HEK293 (cell line): ENCODE measurements around the gene RASSF8.

Source experiments
- CTCF ChIA-PET: fragments of 350-600 bp; formaldehyde crosslinking; extraction: SDS; loops from one replicate; lab custom pipeline; 2021; ENCODE audit warnings: antibody characterized with exemption; lab: Yijun Ruan, JAX
- POLR2A ChIA-PET: fragments of 300-600 bp; formaldehyde crosslinking; extraction: SDS; loops from one replicate; lab custom pipeline; 2020; ENCODE audit warnings: antibody characterized with exemption, inconsistent platforms; lab: Yijun Ruan, JAX
- H3K27ac ChIP-seq: fragments of 200-500 bp; sonication (Bioruptor generic); 2 replicates; pipeline ENCODE4 v1.5.1; 2014; ENCODE audit warnings: low read depth, low read length, control low read depth, inconsistent platforms; ENCODE audit errors: extremely low read depth
- H3K36me3 ChIP-seq, 2 experiments: fragments of 200-500 bp in 1 of 2; sonication (Bioruptor generic) in 1 of 2; 1 replicate in 1 of 2; 2 replicates in 1 of 2; pipeline ENCODE4 v1.5.1; 2014 to 2017; ENCODE audit warnings: inconsistent platforms in 2 of 2, low read length in 2 of 2; ENCODE audit not compliant: control insufficient read depth in 2 of 2, insufficient read depth in 1 of 2
- H3K4me1 ChIP-seq: fragments of 200-500 bp; sonication (Bioruptor generic); 2 replicates; pipeline ENCODE4 v1.5.1; 2014; ENCODE audit warnings: mild to moderate bottlenecking, low read length, inconsistent platforms; ENCODE audit not compliant: control insufficient read depth, insufficient read depth
- H3K4me3 ChIP-seq: 2 replicates; pipeline ENCODE4 v1.5.1; 2011; ENCODE audit warnings: low read depth, mild to moderate bottlenecking, control low read depth, low read length, moderate library complexity
- H3K9me3 ChIP-seq: fragments of 200-500 bp; sonication (Bioruptor generic); 2 replicates; pipeline ENCODE4 v1.5.1; 2014; ENCODE audit warnings: low read depth, low read length, inconsistent platforms; ENCODE audit not compliant: control insufficient read depth, insufficient read depth
- AEBP2 ChIP-seq: fragments of 450-650 bp; formaldehyde crosslinking; IDR thresholded peaks from 2 replicates; pipeline ENCODE4 v1.5.1; 2016; ENCODE audit warnings: missing biosample characterization, missing genetic modification characterization, borderline replicate concordance
- BCL11A ChIP-seq: fragments of 450-650 bp; formaldehyde crosslinking; IDR thresholded peaks from 2 replicates; pipeline ENCODE4 v1.5.1; 2016; ENCODE audit warnings: low read depth, missing biosample characterization, missing genetic modification characterization
- EGR2 ChIP-seq: fragments of 450-650 bp; formaldehyde crosslinking; IDR thresholded peaks from 2 replicates; pipeline ENCODE4 v1.5.1; 2016; ENCODE audit warnings: low read depth, missing biosample characterization, missing genetic modification characterization
- GFI1B ChIP-seq: fragments of 450-650 bp; formaldehyde crosslinking; IDR thresholded peaks from 2 replicates; pipeline ENCODE4 v1.5.1; 2016; ENCODE audit warnings: missing biosample characterization, missing genetic modification characterization
- GLI4 ChIP-seq: fragments of 450-650 bp; formaldehyde crosslinking; IDR thresholded peaks from 2 replicates; pipeline ENCODE4 v1.5.1; 2016; ENCODE audit warnings: missing biosample characterization, missing genetic modification characterization
- KLF8 ChIP-seq: fragments of 450-650 bp; formaldehyde crosslinking; IDR thresholded peaks from 2 replicates; pipeline ENCODE4 v1.5.1; 2016; ENCODE audit warnings: missing biosample characterization, missing genetic modification characterization
- ZBTB10 ChIP-seq: fragments of 450-650 bp; formaldehyde crosslinking; IDR thresholded peaks from 2 replicates; pipeline ENCODE4 v1.5.1; 2016; ENCODE audit warnings: missing biosample characterization, missing genetic modification characterization
- ZEB2 ChIP-seq: fragments of 450-650 bp; formaldehyde crosslinking; IDR thresholded peaks from 2 replicates; pipeline ENCODE4 v1.5.1; 2016; ENCODE audit warnings: missing biosample characterization, missing genetic modification characterization
- ZFP3 ChIP-seq: fragments of 450-650 bp; formaldehyde crosslinking; IDR thresholded peaks from 2 replicates; pipeline ENCODE4 v1.5.1; 2016; ENCODE audit warnings: low read depth, missing biosample characterization, missing genetic modification characterization
- ZFP41 ChIP-seq: fragments of 450-650 bp; formaldehyde crosslinking; IDR thresholded peaks from 2 replicates; pipeline ENCODE4 v1.5.1; 2016; ENCODE audit warnings: missing biosample characterization, missing genetic modification characterization, borderline replicate concordance
- ZNF16 ChIP-seq: fragments of 450-650 bp; formaldehyde crosslinking; IDR thresholded peaks from 2 replicates; pipeline ENCODE4 v1.5.1; 2016; ENCODE audit warnings: low read depth, missing biosample characterization, missing genetic modification characterization
- ZNF174 ChIP-seq: fragments of 450-650 bp; formaldehyde crosslinking; IDR thresholded peaks from 2 replicates; pipeline ENCODE4 v1.5.0; 2017; ENCODE audit warnings: missing biosample characterization, mild to moderate bottlenecking, missing genetic modification characterization
- ZNF175 ChIP-seq: fragments of 450-650 bp; formaldehyde crosslinking; IDR thresholded peaks from 2 replicates; pipeline ENCODE4 v1.5.1; 2016; ENCODE audit warnings: missing biosample characterization, missing genetic modification characterization
- ZNF18 ChIP-seq: fragments of 450-650 bp; formaldehyde crosslinking; IDR thresholded peaks from 2 replicates; pipeline ENCODE4 v1.5.1; 2016; ENCODE audit warnings: missing biosample characterization, missing genetic modification characterization
- ZNF184 ChIP-seq: fragments of 450-650 bp; IDR thresholded peaks from 2 replicates; pipeline ENCODE4 v1.5.1; 2018; ENCODE audit warnings: missing biosample characterization, mild to moderate bottlenecking, missing genetic modification characterization
- ZNF19 ChIP-seq: fragments of 450-650 bp; formaldehyde crosslinking; IDR thresholded peaks from 2 replicates; pipeline ENCODE4; 2016; ENCODE audit warnings: missing biosample characterization, missing genetic modification characterization, low read depth
- ZNF202 ChIP-seq: fragments of 450-650 bp; formaldehyde crosslinking; IDR thresholded peaks from 2 replicates; pipeline ENCODE4 v1.5.1; 2016; ENCODE audit warnings: missing biosample characterization, missing genetic modification characterization, borderline replicate concordance
- ZNF223 ChIP-seq: fragments of 450-650 bp; formaldehyde crosslinking; IDR thresholded peaks from 2 replicates; pipeline ENCODE4 v1.5.1; 2016; ENCODE audit warnings: missing biosample characterization, missing genetic modification characterization
- ZNF266 ChIP-seq: fragments of 450-650 bp; formaldehyde crosslinking; IDR thresholded peaks from 2 replicates; pipeline ENCODE4 v1.5.1; 2016; ENCODE audit warnings: missing biosample characterization, missing genetic modification characterization, low read depth
- ZNF350 ChIP-seq: fragments of 450-650 bp; formaldehyde crosslinking; IDR thresholded peaks from 2 replicates; pipeline ENCODE4 v1.5.0; 2017; ENCODE audit warnings: missing biosample characterization, mild to moderate bottlenecking, missing genetic modification characterization
- ZNF423 ChIP-seq: fragments of 450-650 bp; formaldehyde crosslinking; IDR thresholded peaks from 2 replicates; pipeline ENCODE4 v1.5.1; 2016; ENCODE audit warnings: missing biosample characterization, missing genetic modification characterization
- ZNF501 ChIP-seq: fragments of 450-650 bp; formaldehyde crosslinking; IDR thresholded peaks from 2 replicates; pipeline ENCODE4 v1.5.1; 2016; ENCODE audit warnings: missing biosample characterization, missing genetic modification characterization
- ZNF521 ChIP-seq: fragments of 450-650 bp; formaldehyde crosslinking; IDR thresholded peaks from 2 replicates; pipeline ENCODE4 v1.5.1; 2017; ENCODE audit warnings: missing biosample characterization, mild to moderate bottlenecking, missing genetic modification characterization
- ZNF624 ChIP-seq: fragments of 450-650 bp; formaldehyde crosslinking; IDR thresholded peaks from 2 replicates; pipeline ENCODE4 v1.5.1; 2017; ENCODE audit warnings: missing biosample characterization, missing genetic modification characterization
- ZNF747 ChIP-seq: fragments of 450-650 bp; formaldehyde crosslinking; IDR thresholded peaks from 2 replicates; pipeline ENCODE4 v1.5.1; 2016; ENCODE audit warnings: missing biosample characterization, missing genetic modification characterization
- ZNF777 ChIP-seq: fragments of 450-650 bp; formaldehyde crosslinking; IDR thresholded peaks from 2 replicates; pipeline ENCODE4 v1.5.1; 2017; ENCODE audit warnings: missing biosample characterization, missing genetic modification characterization, borderline replicate concordance
- TF ChIP-seq, protein P1 (sequence below): fragments of 450-650 bp; formaldehyde crosslinking; IDR thresholded peaks from 2 replicates; pipeline ENCODE4 v1.5.1; 2016; ENCODE audit warnings: missing biosample characterization, missing genetic modification characterization
- TF ChIP-seq, protein P2 (sequence below): fragments of 450-650 bp; formaldehyde crosslinking; IDR thresholded peaks from 2 replicates; pipeline ENCODE4 v1.5.1; 2017; ENCODE audit warnings: missing biosample characterization, missing genetic modification characterization

The RASSF8 gene

GRCh38 chr12:26080911-26081310 lies 122.4 kb downstream of the RASSF8 start:
- POLR2A ChIA-PET, result no interaction called here
- Histone ChIP-seq H3K36me3 (no peaks in the 10 kb centered on the region), H3K4me1 (no peaks in the 10 kb centered on the region)
- CTCF ChIA-PET, result no interaction called here
- TF ChIP-seq GFI1B (no peak), EGR2 (tag by site-specific recombination) (no peak), ZNF174 (no peak), ZBTB10 (tag by site-specific recombination) (no peak), ZNF175 (tag by site-specific recombination) (no peak), ZEB2 (tag by site-specific recombination) (no peak), ZNF501 (tag by site-specific recombination) (no peak), ZNF266 (tag by site-specific recombination) (no peak), ZNF202 (tag by site-specific recombination) (no peak), ZNF223 (no peak), ZNF747 (tag by site-specific recombination) (no peak), BCL11A (no peak), ZFP3 (tag by site-specific recombination) (no peak), AEBP2 (no peak), ZNF350 (no peak)
- TF ChIP-seq, all 188 proteins: peak for 0
- H3K9me3 ChIP-seq, result no peaks in the 10 kb centered on the region
- H3K4me3 ChIP-seq, result no peak overlapping the region
- no peak overlapping the region for H3K27ac ChIP-seq

GRCh38 chr12:26086936-26087335 lies 128.5 kb downstream of the RASSF8 start:
- POLR2A ChIA-PET, result no interaction called here
- Histone ChIP-seq H3K27ac (no peak overlapping the region), H3K4me3 (no peak overlapping the region), H3K4me1 (no peaks in the 10 kb centered on the region), H3K36me3 (no peaks in the 10 kb centered on the region), H3K9me3 (no peaks in the 10 kb centered on the region)
- CTCF ChIA-PET, result interaction anchor here (0.5 to 0.6 kb wide), 2 partner anchors 997 to 1488 kb away, joined by 3 read pairs; no protein-coding TSS in a partner anchor
- no peak for TF ChIP-seq ZNF624 (tag by site-specific recombination)
- no peak for TF ChIP-seq ZNF223
- no peak for TF ChIP-seq ZNF184
- TF ChIP-seq, protein P1, sequence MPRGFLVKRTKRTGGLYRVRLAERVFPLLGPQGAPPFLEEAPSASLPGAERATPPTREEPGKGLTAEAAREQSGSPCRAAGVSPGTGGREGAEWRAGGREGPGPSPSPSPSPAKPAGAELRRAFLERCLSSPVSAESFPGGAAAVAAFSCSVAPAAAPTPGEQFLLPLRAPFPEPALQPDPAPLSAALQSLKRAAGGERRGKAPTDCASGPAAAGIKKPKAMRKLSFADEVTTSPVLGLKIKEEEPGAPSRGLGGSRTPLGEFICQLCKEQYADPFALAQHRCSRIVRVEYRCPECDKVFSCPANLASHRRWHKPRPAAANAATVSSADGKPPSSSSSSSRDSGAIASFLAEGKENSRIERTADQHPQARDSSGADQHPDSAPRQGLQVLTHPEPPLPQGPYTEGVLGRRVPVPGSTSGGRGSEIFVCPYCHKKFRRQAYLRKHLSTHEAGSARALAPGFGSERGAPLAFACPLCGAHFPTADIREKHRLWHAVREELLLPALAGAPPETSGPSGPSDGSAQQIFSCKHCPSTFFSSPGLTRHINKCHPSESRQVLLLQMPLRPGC (tag by site-specific recombination), result no peak
- no peak for TF ChIP-seq ZNF202 (tag by site-specific recombination)
- no peak for TF ChIP-seq ZNF423
- TF ChIP-seq ZNF19 (tag by site-specific recombination), result no peak
- no peak for TF ChIP-seq GLI4 (tag by site-specific recombination)
- TF ChIP-seq ZNF16 (tag by site-specific recombination), result no peak
- no peak for TF ChIP-seq ZNF521 (tag by site-specific recombination)
- no peak for TF ChIP-seq ZFP41 (tag by site-specific recombination)
- TF ChIP-seq ZNF18, result no peak
- TF ChIP-seq ZNF777 (tag by site-specific recombination), result no peak
- no peak for TF ChIP-seq KLF8 (tag by site-specific recombination)
- TF ChIP-seq, protein P2, sequence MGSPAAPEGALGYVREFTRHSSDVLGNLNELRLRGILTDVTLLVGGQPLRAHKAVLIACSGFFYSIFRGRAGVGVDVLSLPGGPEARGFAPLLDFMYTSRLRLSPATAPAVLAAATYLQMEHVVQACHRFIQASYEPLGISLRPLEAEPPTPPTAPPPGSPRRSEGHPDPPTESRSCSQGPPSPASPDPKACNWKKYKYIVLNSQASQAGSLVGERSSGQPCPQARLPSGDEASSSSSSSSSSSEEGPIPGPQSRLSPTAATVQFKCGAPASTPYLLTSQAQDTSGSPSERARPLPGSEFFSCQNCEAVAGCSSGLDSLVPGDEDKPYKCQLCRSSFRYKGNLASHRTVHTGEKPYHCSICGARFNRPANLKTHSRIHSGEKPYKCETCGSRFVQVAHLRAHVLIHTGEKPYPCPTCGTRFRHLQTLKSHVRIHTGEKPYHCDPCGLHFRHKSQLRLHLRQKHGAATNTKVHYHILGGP, result no peak
